GM23248 (cell line): Measurements from ENCODE around the gene SPATA32. TPM values are rescaled to one million over a fixed set of nuclear protein-coding genes. Genes with fewer than 3 reads are reported as not detected.

Experiments used
- DNase-seq: peaks from one replicate; pipeline ENCODE4 v3.0.0-alpha.2; 2015
- H2AFZ ChIP-seq: fragments of 200-600 bp; sonication (generic); 2 replicates; pipeline ENCODE4 v1.6.1; 2016; ENCODE audit warnings: antibody characterized with exemption
- H3F3A ChIP-seq: fragments of 200-600 bp; sonication (generic); 2 replicates; pipeline ENCODE4 v1.6.1; 2016; ENCODE audit warnings: mild to moderate bottlenecking, antibody characterized with exemption, mixed run types; ENCODE audit not compliant: insufficient read depth
- H3K27ac ChIP-seq: fragments of 200-600 bp; sonication (generic); 2 replicates; pipeline ENCODE4 v1.5.1; 2016; ENCODE audit warnings: mild to moderate bottlenecking
- H3K27me3 ChIP-seq: fragments of 200-600 bp; sonication (generic); replicated peaks from 2 replicates; pipeline ENCODE4 v1.6.1; 2016; ENCODE audit warnings: mild to moderate bottlenecking; ENCODE audit not compliant: insufficient read depth
- H3K36me3 ChIP-seq: fragments of 200-600 bp; sonication (generic); 2 replicates; pipeline ENCODE4 v1.6.1; 2016; ENCODE audit warnings: low read depth, mild to moderate bottlenecking
- H3K4me1 ChIP-seq: fragments of 200-600 bp; sonication (generic); 2 replicates; pipeline ENCODE4 v1.6.1; 2016; ENCODE audit warnings: mild to moderate bottlenecking; ENCODE audit not compliant: insufficient read depth
- H3K4me2 ChIP-seq: fragments of 200-600 bp; sonication (generic); one replicate; pipeline ENCODE4 v1.6.1; 2016; ENCODE audit warnings: mild to moderate bottlenecking; ENCODE audit not compliant: unreplicated experiment
- H3K4me3 ChIP-seq: fragments of 200-600 bp; sonication (generic); 2 replicates; pipeline ENCODE4 v1.5.1; 2016; ENCODE audit warnings: mild to moderate bottlenecking
- H3K79me2 ChIP-seq: fragments of 200-600 bp; sonication (generic); 2 replicates; pipeline ENCODE4 v1.6.1; 2016; ENCODE audit warnings: mild to moderate bottlenecking; ENCODE audit not compliant: insufficient read depth
- H3K9ac ChIP-seq: fragments of 200-600 bp; sonication (generic); 2 replicates; pipeline ENCODE4 v1.6.1; 2016; ENCODE audit warnings: mild to moderate bottlenecking
- H3K9me2 ChIP-seq: fragments of 200-600 bp; sonication (generic); 2 replicates; pipeline ENCODE4 v1.6.1; 2016; ENCODE audit warnings: mixed run types, mild to moderate bottlenecking, moderate library complexity; ENCODE audit not compliant: insufficient read depth
- H3K9me3 ChIP-seq: fragments of 200-600 bp; sonication (generic); one replicate; pipeline ENCODE4 v1.6.1; 2017; ENCODE audit warnings: low read depth
- H4K20me1 ChIP-seq: fragments of 200-600 bp; sonication (generic); 2 replicates; pipeline ENCODE4 v1.6.0; 2016; ENCODE audit not compliant: insufficient read depth
- EZH2 ChIP-seq: fragments of 200-600 bp; sonication (generic); IDR thresholded peaks from 2 replicates; pipeline ENCODE4 v1.6.1; 2018; ENCODE audit warnings: antibody characterized with exemption, mild to moderate bottlenecking; ENCODE audit not compliant: insufficient read depth, poor library complexity, severe bottlenecking
- EZH2phosphoT487 ChIP-seq: fragments of 200-600 bp; sonication (generic); IDR thresholded peaks from 2 replicates; pipeline ENCODE4 v1.6.1; 2018; ENCODE audit warnings: antibody characterized with exemption, moderate library complexity, mild to moderate bottlenecking, low read depth; ENCODE audit not compliant: insufficient read depth
- WGBS, 2 experiments: methylation state at CpG; one replicate each; pipeline ENCODE4 v1.1.6; 2015 to 2017; ENCODE audit warnings: low lambda C conversion rate in 2 of 2, low coverage in 1 of 2; ENCODE audit errors: missing lambda C conversion rate in 2 of 2; 5-methylcytosine and 5-hydroxymethylcytosine counted together
- in situ Hi-C: fragments of 300-500 bp; cut with MboI; formaldehyde crosslinking; loops from 2 replicates; pipeline ENCODE4 v1.15.0; 2020
- polyA plus RNA-seq: library from polyadenylated mRNA; unstranded; fragments of >200 nt; fragmentation: Nextera tagmentation; extraction: Ambion mirVana; gene quantifications from 2 replicates; pipeline ENCODE4 v1.2.1, GENCODE V29; 2016
- total RNA-seq: library from RNA; depleted of rRNA; stranded (reverse); fragments of >200 nt; shearing (Covaris generic); gene quantifications from 2 replicates; pipeline ENCODE4 v1.2.3, GENCODE V29; 2014; rRNA removed

Gene SPATA32, protein sequence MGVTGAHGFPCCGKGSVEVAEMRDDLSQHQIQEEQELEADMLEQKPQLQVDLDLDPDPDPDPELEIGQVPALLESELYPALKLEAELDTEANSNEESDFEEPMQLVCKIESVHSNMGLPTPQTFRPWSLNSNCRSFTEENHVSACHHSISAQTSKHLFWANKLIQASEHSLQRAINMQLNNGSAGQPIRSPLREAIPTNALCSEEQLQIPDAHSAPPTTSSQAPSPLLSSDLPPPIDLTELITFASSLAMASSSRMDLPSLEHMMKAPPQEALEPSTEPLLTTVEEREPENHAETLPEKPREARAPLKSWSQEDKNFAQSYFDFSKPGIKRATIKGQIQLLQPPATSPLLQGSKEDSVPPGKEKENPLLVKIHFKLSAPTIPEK
- not detected in 2 replicates for total RNA-seq
- not detected in 2 replicates for polyA plus RNA-seq

DNA sequence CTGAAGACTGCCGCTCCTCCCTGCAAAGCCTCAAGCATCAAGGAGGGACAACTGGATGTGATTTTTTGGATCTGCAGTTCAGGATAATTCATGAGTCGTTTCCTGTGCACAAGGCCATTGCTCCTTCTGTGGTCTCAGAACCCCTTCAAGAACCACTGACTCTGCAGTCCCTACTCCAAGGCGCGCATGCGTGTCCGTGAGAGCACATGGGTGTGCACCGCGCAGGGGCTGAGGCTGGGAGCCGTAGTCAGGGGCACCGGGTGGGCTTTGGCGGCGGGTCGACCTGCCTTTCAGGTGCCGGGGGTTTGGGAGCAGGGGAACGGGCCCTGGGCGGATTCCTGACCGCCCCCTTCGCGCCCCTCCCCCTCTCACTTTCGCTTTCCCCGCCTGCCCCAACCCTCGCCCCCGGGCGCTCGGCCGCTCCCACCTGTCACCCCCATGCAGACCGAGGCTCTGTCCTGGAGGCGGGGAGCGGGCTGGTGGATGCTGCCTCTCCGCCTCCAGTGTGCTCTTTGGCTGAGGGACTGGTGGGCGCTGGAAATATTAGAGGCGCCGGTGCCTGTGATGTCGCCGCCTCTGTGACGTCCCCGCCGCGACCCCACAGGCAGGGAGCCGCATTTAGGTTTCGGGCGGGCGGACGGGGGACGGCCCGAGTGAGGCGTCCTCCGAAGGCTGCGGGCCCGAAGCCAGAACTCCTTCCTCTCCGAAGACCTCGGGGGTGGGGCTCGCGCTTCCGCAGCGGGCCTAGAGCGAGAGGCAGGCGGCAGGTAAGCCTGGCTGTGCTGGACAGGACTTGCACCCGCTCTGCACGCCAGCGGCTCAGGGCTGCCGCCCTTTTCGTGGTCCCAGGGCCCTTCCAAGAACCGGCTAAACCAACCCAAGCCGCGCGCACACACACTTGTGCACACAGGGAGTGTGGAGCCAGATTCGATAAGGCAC is at the start of gene SPATA32:
Gene SPATA32, minus strand, starts transcription at position 518 of the 939 bp plus-strand sequence. Its CDS starts 78 bp downstream, at position 440.
- Histone ChIP-seq H3K27ac (no peak within 1 kb of the TSS), H3K9ac (peak within 1 kb of the TSS; percentile 52)

DNA sequence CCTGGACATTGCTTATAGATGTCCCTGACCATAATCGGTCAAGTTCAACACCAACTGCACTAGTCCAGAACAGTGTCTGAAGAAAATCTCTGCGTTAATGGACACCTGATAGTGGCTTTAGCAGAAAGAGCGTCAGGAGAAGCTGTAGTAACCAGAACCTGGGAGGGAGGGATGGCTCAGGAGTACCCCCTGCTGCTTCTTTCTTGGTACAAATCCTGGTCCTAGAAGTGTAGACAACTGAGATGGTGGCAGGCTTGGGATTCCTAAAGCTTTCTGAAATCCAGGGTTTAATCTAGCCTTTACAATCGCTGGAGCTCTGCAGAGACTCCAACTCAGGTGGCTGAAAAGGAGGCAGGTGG is 49.5 kb upstream of the SPATA32 start:
- H3K9me2 ChIP-seq, result no peaks in the 10 kb centered on the region
- H2AFZ ChIP-seq, result no peak overlapping the region
- H3F3A ChIP-seq, result peaks cover 51% of the 10 kb centered on the region
- no peaks in the 10 kb centered on the region for H3K27me3 ChIP-seq
- H3K36me3 ChIP-seq, result no peaks in the 10 kb centered on the region
- TF ChIP-seq EZH2phosphoT487, result no peak
- no peak for TF ChIP-seq EZH2
- in situ Hi-C loops, result no loop called here
- H3K4me2 ChIP-seq, result no peak overlapping the region
- no peaks in the 10 kb centered on the region for H3K9me3 ChIP-seq
- no peak for DNase-seq
- peak overlapping the region; percentile 68 for H3K27ac ChIP-seq
- peaks cover 72% of the 10 kb centered on the region for H3K4me1 ChIP-seq
- no peak overlapping the region for H3K4me3 ChIP-seq
- H3K9ac ChIP-seq, result peak overlapping the region; percentile 62; the same call in 1 of the 2 replicates
- no peaks in the 10 kb centered on the region for H4K20me1 ChIP-seq
- WGBS, 2 experiments, result 80 to 87% methylated on average over 4 of the region's 4 CpGs
- peaks cover 95% of the 10 kb centered on the region for H3K79me2 ChIP-seq

More for the DNA sequence above, at the start of gene SPATA32:
- no peaks in the 10 kb centered on the region for H3K27me3 ChIP-seq
- 14 to 17% methylated on average over 49 to 63 of the region's 68 CpGs for WGBS, 2 experiments
- no peak within 1 kb of the TSS for H2AFZ ChIP-seq
- H3F3A ChIP-seq, result peaks cover 23% of the 10 kb centered on the region; the same call in 1 of the 2 replicates
- DNase-seq, result peak; percentile 62
- no peaks in the 10 kb centered on the region for H3K9me3 ChIP-seq
- peak within 1 kb of the TSS; percentile 64 for H3K4me3 ChIP-seq
- peak within 1 kb of the TSS; percentile 59 for H3K4me2 ChIP-seq
- H3K9me2 ChIP-seq, result no peaks in the 10 kb centered on the region
- TF ChIP-seq EZH2 (no peak), EZH2phosphoT487 (no peak)
- peaks cover 12% of the 10 kb centered on the region for H3K4me1 ChIP-seq
- peaks cover 12% of the 10 kb centered on the region; the same call in 1 of the 2 replicates for H3K36me3 ChIP-seq
- H4K20me1 ChIP-seq, result no peaks in the 10 kb centered on the region
- in situ Hi-C loops, result no loop called here
- H3K79me2 ChIP-seq, result no peaks in the 10 kb centered on the region

DNA sequence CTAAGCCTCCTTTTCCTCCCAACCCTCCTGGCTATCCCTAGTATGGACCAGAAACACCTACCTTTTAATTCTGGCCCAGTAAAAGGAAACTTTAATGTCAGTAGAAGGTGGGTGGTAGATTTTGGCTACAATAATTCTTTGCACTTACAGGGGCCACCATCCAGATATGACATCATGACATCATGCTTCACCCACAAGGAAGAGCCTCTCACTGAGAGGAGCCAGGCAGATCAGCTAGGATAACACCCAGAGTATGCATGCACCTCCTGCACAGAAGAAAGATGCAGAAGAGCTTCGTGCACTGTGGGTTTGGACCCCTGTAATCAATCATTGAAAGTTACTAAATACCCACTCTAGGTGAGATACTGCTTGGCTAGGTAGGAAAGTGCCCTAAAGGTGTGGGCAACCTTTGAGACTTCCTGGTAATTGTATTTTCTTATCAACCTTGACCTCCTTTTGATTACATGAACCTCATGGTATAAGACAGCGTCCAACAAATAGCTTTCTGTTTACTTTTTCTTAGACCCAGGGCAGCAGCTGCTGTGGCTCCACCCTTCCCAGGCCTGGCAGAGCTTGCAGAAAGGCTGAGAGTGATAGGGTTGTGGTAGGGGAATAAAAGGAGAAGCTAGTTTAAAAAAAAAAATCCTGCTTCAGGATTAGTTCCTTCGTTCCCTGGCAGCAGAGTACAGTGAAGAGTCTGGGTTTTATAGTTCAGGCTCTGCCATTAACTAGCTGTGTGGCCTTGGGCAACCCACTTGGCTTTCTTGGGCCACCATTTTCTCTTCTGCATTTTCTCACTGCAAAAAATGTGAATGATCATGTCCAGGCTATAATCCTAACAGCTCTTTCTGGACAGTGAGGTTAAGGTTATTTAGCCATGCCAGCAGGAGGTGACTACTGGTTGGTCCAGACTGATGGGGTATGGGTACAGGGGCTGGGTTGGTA is 48.8 kb upstream of the SPATA32 start:
- Histone ChIP-seq H3K9me3 (no peaks in the 10 kb centered on the region), H3K4me2 (no peak overlapping the region), H3K9me2 (no peaks in the 10 kb centered on the region), H3K27me3 (no peaks in the 10 kb centered on the region), H3F3A (peaks cover 55% of the 10 kb centered on the region), H4K20me1 (no peaks in the 10 kb centered on the region), H3K79me2 (peaks cover 93% of the 10 kb centered on the region), H2AFZ (no peak overlapping the region), H3K4me1 (peaks cover 77% of the 10 kb centered on the region), H3K4me3 (no peak overlapping the region), H3K27ac (no peak overlapping the region), H3K36me3 (no peaks in the 10 kb centered on the region), H3K9ac (no peak overlapping the region)
- TF ChIP-seq EZH2phosphoT487, result no peak
- DNase-seq, result no peak
- 26 to 31% methylated on average over 3 of the region's 3 CpGs for WGBS, 2 experiments
- in situ Hi-C loops, result no loop called here
